ENCODE data around the gene DDX23. TPM values are rescaled to one million over a fixed set of nuclear protein-coding genes. Genes with fewer than 3 reads are reported as not detected.

Gene DDX23
- total and polyA plus RNA-seq, 2 of the 4 experiments (the other 2 are of a cell fraction): 61.8 to 81.9 TPM

- Histone ChIP-seq H3K4me2 (ENCODE audit: low read depth, low read length) (no peak overlapping the region), H3K9me1 (ENCODE audit: insufficient read depth, low read length) (no peaks in the 10 kb centered on the region; the same call in 1 of the 2 replicates), H4K20me1 (ENCODE audit: insufficient read depth, low read length) (no peaks in the 10 kb centered on the region), H3K36me3 (ENCODE audit: control insufficient read depth, insufficient read depth, low read length) (no peaks in the 10 kb centered on the region), H3K18ac (ENCODE audit: low read depth, low read length) (no peak overlapping the region), H3K4me1 (ENCODE audit: control insufficient read depth, insufficient read depth, low read length) (peaks cover 10% of the 10 kb centered on the region), H2BK120ac (ENCODE audit: low read depth, low read length) (no peak overlapping the region), H2BK20ac (ENCODE audit: low read depth, low read length) (no peak overlapping the region), H4K91ac (ENCODE audit: insufficient read depth, low read depth, low read length) (no peak overlapping the region), H3K56ac (ENCODE audit: extremely low read depth, insufficient read depth, low read length) (no peak overlapping the region), H3K9me3 (ENCODE audit: control insufficient read depth, insufficient read depth, low read length) (no peaks in the 10 kb centered on the region), H3K4ac (ENCODE audit: low read depth, low read length) (no peak overlapping the region), H3K14ac (replicated peaks; ENCODE audit: low read depth, low read length) (no peak overlapping the region), H3K9ac (ENCODE audit: low read depth, low read length) (no peak overlapping the region), H2AFZ (replicated peaks; ENCODE audit: low read length, poor library complexity) (no peak overlapping the region), H2AK9ac (replicated peaks; ENCODE audit: low read depth, low read length, poor library complexity) (no peak overlapping the region), H2BK15ac (ENCODE audit: low read depth, low read length) (no peak overlapping the region), H2BK5ac (ENCODE audit: low read depth, low read length, poor library complexity, severe bottlenecking) (no peak overlapping the region), H2AK5ac (ENCODE audit: low read depth, low read length) (no peak overlapping the region), H3K4me3 (ENCODE audit: insufficient read depth, low read depth, low read length) (no peak overlapping the region), H3K27me3 (ENCODE audit: control insufficient read depth, insufficient read depth, low read length) (peaks cover 13% of the 10 kb centered on the region), H4K5ac (ENCODE audit: low read depth, low read length) (no peak overlapping the region), H3K79me1 (ENCODE audit: low read depth in 1 of 2, low read length in 2 of 2) (no peaks in the 10 kb centered on the region), H3K27ac (ENCODE audit: insufficient read depth, low read length) (no peak overlapping the region), H4K8ac (ENCODE audit: low read depth in 2 of 2, low read length in 2 of 2) (no peak overlapping the region), H3K23ac (ENCODE audit: low read depth, low read length) (no peak overlapping the region)
- intact Hi-C loops (cut with micrococcal nuclease) (no loop called here), dilution Hi-C loops (cut with HindIII; ENCODE audit: low sequenced_read_pairs, unreplicated experiment) (no loop called here), in situ Hi-C loops (cut with MboI; ENCODE audit: low sequenced_read_pairs) (no loop called here)
- ATAC-seq (ENCODE audit: low read depth) (no peak), DNase-seq (no peak)
- ChIA-PET POLR2A (ENCODE audit: unreplicated experiment) (no interaction called here), CTCF (no interaction called here)
- BruUV-seq (replicated peaks): no TSS peak
- no CpG with 5 or more reads among the region's 2 CpGs for WGBS, 2 experiments (ENCODE audit: extremely low coverage in 2 of 2, insufficient read length in 1 of 2)
- TF ChIP-seq BHLHE40 (IDR thresholded peaks at IDR 0.05; ENCODE audit: low read depth, low read length): no peak
- TF ChIP-seq RFX5 (IDR thresholded peaks at IDR 0.05; ENCODE audit: low read depth, low read length): no peak
- no peak for TF ChIP-seq RAD21 (IDR thresholded peaks at IDR 0.05; ENCODE audit: low read length)
- no peak for TF ChIP-seq MXI1 (IDR thresholded peaks at IDR 0.05; ENCODE audit: borderline replicate concordance, low read depth, low read length)
- TF ChIP-seq CHD1 (IDR thresholded peaks at IDR 0.05; ENCODE audit: low read depth, low read length): no peak
- TF ChIP-seq CTCF (conservative IDR thresholded peaks at IDR 0.05; ENCODE audit: low read depth, low read length): no peak
- TF ChIP-seq NFE2L2 (IDR thresholded peaks at IDR 0.05; ENCODE audit: low read depth, low read length): no peak
- TF ChIP-seq FOS (IDR thresholded peaks at IDR 0.05; ENCODE audit: low read depth, low read length): no peak
- TF ChIP-seq USF2 (IDR thresholded peaks at IDR 0.05; ENCODE audit: low read depth, low read length): no peak
- TF ChIP-seq SMC3 (IDR thresholded peaks at IDR 0.05; ENCODE audit: low read depth, low read length): no peak
- TF ChIP-seq MAZ (IDR thresholded peaks at IDR 0.05; ENCODE audit: borderline replicate concordance, low read depth, low read length): no peak
- no peak for TF ChIP-seq MAFK (IDR thresholded peaks at IDR 0.05; ENCODE audit: low read depth, low read length)
- TF ChIP-seq RCOR1 (IDR thresholded peaks at IDR 0.05; ENCODE audit: insufficient replicate concordance, low read length): no peak
These were observed 26.6 kb upstream of the DDX23 start for GRCh38 chr12:48878548-48878947.
